ENCODE data around the gene PTPRCAP.
"Not testable (repeated sequence)": the region's sequence is repeated elsewhere in the genome, so short reads cannot be mapped to it uniquely, and the experiment has no call there.

The PTPRCAP gene

GRCh38 chr11:67437082-67437808, at the start of gene PTPRCAP:
Gene PTPRCAP (minus strand): TSS chr11:67437682. CDS start chr11:67437619, 63 bp downstream.
- no peak for DNase-seq

DNA sequence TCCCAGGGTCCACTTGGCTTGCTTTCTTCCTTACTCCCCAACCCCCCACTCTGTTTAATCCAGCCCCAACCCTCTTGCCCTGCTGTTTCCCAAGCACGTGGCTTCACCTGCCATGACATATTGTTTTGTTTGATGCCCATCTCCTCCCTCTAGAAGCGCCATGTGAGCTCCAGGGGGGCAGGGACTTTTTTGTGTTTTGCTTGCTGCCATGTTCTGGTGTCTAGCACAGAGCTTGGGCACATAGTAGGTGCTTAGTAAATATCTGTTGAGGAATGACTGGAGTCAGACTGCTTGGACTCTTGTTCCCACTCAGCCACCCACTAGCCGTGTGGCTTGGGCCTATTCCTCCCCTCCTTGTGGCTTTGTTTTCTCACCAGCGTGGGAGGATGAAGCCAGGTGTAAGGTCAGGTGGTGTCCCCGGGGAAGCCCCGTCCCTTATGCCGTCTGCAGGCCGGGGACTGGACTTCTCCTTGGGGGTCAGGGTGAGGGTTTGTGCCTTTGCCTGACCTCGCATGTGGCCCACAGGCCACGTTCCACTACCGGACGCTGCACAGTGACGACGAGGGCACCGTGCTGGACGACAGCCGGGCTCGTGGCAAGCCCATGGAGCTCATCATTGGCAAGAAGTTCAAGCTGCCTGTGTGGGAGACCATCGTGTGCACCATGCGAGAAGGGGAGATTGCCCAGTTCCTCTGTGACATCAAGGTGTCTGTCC, 49.2 kb upstream of the PTPRCAP start:
- no peak for DNase-seq

DNA sequence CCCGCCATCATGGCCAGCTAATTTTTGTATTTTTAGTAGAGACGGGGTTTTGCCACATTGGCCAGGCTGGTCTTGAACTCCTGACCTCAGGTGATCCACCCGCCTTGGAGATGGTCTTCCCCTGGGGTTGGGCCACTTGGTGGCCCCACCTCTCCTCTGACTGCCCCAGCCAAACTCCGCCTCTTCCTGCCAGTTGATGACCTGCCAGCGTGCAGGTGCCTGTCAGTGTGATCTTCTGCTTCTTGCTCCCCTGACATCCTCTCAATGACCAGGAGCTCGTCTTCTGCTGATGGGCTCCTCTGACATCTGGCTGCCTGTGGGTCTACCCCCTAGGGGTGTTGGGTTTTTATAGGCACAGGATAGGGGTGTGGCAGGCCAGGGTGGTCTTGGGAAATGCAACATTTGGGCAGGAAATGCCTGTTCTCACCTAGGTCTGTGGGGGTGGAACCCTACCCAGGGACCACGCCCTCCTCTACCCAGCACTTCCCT, 48.4 kb upstream of the PTPRCAP start:
- DNase-seq = not testable (repeated sequence)

- DNase-seq = no peak
Measured at GRCh38 chr11:67484847-67485311, 47.4 kb upstream of the PTPRCAP start.

DNA sequence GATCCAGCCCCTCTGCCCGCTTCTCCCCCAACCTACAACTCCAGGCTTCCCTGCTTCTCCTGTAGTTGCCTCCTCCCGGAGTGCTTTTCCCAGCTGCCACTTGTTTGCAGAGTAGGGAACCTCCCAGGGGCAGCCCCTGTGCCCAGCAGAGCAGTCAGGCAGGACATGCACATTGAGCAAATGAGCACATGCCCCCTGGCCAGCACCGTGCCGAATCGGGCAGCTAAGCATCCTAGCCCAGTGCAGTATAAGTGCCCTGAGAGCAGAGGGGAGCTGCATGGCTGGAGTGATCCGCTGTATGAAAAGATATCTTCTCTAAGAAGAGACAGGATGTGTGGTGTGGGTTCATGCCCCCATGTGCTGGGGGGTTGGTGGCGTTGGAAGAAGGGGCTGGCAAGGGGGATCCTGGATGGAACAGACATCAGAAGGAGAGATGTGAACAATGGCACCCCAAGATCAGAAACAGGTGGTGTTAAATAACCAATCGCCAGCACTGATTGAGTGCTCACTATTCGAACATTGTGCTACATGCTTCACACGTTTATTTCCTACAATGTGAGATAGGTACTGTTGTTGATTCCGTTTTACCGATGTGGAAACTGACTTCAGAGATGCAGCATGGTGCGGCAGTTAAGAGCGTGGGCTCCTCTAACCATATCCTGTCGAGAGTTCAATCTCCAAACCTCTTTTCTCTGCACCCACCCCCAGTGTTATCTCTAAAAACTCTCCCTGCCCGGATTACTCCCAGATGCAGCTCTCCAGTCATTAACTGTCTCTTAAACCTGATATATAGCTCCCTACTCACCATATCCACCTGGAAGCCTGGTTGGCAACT, 46.6 kb upstream of the PTPRCAP start:
- no peak for DNase-seq

DNA sequence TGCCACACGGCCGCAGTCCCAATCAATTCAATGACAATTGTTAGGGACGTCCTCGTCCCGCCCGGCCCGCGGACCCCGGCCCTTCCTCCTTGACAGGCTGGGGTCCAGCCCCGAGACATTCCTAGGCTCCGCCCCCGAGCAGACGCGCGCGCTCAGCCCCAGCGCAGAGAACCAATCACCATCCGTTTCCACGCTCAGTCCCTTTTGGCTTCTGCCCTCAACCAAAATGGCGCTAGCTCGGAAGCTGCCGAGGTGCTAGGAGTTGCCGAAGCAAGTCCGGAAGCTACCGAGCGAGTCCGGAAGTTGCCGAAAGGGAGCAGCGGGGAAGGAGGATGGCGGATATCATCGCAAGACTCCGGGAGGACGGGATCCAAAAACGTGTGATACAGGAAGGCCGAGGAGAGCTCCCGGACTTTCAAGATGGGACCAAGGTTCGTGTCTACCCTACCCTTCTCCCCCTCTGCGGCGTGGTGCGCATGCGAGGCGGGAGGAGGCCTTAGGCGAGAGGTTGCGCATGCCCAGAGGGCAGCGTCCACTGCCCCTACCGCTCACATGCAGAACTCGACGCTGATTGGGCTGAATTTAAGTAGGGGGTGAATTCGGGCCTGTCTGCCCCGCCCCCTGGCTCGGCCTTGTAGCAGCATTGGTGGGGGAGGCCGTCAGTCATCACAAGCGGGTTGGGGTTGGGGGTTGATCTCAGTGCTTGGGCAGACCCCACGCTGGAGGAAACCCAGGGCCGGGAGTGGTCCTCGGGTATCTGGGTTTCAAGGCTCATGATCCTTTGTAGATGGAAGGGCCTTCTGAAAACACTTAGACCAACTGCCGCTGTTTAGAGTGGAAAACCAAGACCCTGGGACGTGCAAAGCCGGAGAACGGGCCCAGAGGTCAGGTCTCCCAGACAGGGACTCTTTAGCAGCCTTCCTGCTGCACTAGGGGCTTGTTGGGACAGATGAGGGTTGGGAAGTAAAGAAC, 45.6 kb upstream of the PTPRCAP start, which contains the start of gene AIP:
AIP (plus strand) TSS at position 200 of the 972 bp plus-strand sequence; CDS start at position 333, 133 bp downstream.
- DNase-seq = peak; percentile 98 to 99

DNA sequence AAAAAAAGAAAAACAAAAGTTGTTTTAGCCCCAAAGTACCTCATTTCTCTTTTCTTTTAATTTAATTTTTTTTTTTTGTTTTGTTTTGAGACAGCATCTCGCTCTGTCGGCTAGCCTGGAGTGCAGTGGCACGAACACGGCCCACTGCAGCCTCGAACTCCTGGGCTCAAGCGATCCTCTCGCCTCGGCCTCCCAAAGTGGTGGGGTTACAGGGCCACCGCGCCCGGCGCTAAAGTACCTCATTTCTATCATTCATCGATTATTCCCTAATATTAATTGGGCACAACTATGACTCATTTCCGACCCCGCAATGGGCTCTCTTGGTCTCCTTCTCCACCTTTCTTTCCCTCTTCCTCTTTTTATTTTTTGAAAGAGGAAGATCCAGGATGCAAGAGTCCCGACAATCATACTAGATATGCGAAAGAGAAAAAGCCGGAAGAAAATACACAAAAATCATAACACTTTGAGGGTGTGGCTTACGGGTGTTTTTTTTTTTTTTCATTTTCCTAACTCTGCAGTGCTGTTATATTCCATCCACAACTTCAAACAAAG, 44.9 kb upstream of the PTPRCAP start:
- DNase-seq = no peak

GRCh38 chr11:67477344-67478050, 40.0 kb upstream of the PTPRCAP start:
- DNase-seq = not testable (repeated sequence)

DNA sequence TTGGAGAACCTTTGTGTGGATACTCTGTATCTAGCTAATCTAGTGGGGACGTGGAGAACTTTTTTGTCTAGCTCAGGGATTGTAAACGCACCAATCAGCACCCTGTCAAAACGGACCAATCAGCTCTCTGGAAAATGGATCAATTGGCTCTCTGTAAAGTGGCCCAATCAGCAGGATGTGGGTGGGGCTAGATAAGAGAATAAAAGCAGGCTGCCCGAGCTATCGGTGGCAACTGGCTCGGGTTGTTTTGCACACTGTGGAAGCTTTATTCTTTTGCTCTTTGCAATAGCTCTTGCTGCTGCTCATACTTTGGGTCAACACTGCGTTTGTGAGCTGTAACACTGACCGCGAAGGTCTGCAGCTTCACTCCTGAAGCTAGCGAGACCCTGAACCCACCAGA, 39.2 kb upstream of the PTPRCAP start:
- DNase-seq = not testable (repeated sequence)

DNA sequence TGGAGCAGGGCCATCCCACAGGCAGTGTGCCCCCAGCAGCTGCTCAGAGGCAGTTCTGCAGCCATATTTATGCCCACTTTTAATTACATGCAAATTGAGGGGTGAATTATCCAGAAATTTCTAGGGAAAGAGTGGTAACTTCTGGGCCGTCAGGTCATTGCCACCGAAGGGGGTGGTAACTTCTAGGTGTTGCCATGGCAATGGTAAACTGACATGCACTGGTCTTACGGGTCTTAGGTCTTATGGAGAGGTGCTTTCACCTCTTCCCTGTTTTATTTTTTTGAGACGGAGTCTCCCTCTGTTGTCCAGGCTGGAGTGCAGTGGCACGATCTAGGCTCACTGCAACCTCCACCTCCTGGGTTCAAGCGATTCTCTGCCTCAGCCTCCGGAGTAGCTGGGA, 35.4 kb upstream of the PTPRCAP start:
- no peak for DNase-seq

- no peak for DNase-seq
Measured at GRCh38 chr11:67470337-67471002, 33.0 kb upstream of the PTPRCAP start.

- no peak for DNase-seq
Measured at GRCh38 chr11:67469508-67469811, 32.0 kb upstream of the PTPRCAP start.

DNA sequence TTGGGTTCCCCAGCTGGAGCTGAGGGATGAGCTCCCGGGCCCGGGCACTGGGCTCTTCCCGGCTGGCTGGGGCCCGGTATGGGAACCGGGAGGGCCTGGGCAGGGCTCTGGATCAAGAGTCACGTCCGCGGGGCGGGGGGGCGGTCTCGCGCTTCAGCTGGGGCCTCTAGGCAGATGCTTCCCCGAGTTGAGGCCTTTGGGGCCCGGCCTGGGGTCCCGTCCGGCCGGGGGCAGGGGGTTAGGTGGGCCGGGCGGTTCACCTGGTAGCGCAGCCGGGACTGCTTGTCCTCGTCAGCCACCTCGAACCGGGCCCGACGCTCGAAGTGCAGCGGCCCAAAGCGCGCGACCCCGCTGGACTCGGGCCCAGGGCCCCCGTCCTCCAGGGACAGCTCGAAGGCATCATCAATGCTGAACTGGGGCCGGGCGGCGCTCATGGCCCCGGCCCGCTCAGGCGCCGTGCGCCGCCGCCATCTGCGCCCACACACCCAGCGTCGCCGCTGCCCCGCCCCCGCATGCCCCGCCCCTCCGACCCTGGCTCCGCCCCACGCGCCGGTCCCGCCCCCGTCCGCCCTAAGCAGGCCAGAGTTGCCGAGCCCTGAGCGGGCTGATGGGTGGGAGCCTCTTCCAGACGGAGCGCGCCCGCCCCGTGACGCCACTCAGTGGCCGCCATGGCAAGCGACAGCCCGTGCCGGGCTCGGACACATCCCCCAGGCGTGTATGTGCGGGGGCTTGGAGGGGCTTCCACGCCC, 31.5 kb upstream of the PTPRCAP start, which contains the start of gene TMEM134:
TMEM134 (minus strand) TSS at position 493 of the 749 bp plus-strand sequence; CDS start at position 434, 59 bp downstream.
- DNase-seq = peak; percentile 91 to 92

- no peak for DNase-seq
Measured at GRCh38 chr11:67468456-67468758, 30.9 kb upstream of the PTPRCAP start.

- no peak for DNase-seq
Measured at GRCh38 chr11:67468056-67468455, 30.6 kb upstream of the PTPRCAP start.

- no peak for DNase-seq
Measured at GRCh38 chr11:67466962-67467771, 29.7 kb upstream of the PTPRCAP start.

- DNase-seq = no peak
Measured at GRCh38 chr11:67466367-67466766, 28.9 kb upstream of the PTPRCAP start.

- DNase-seq = not testable (repeated sequence)
Measured at GRCh38 chr11:67465530-67465929, 28.0 kb upstream of the PTPRCAP start.

DNA sequence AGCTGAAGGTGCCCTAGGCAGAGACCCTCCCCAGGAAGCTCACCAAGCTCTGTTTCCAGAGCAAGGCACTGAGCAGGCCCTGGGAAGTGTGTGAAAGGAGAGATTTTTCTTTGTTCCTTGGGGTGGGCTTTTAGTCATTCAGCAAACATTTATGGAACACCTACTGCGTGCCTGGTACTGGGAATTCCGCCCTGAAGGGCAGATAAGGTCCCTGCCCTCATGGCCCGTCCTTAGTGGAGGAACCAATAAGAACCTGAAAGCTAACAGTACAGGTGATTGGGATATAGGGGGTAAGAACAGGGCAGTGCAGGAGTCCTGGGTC, 27.7 kb upstream of the PTPRCAP start:
- no peak for DNase-seq

Measured in SHP77 (cell line).